H9 (cell line): ENCODE measurements around the gene KAZN. TPM values are rescaled to one million over a fixed set of nuclear protein-coding genes. Genes with fewer than 3 reads are reported as not detected.

Experiments used
- DNase-seq: peaks from one replicate; pipeline ENCODE4 v3.0.0-alpha.2; 2017
- H2AFZ ChIP-seq: one replicate; pipeline ENCODE4 v1.6.1; 2013; ENCODE audit warnings: mild to moderate bottlenecking, low read length, control low read depth, moderate library complexity
- H2AK5ac ChIP-seq: 2 replicates; pipeline ENCODE4 v1.6.1; 2013; ENCODE audit warnings: low read length, control low read depth, mixed read lengths; ENCODE audit not compliant: insufficient read length
- H2BK120ac ChIP-seq: one replicate; pipeline ENCODE4 v1.6.1; 2013; ENCODE audit warnings: low read depth, mild to moderate bottlenecking, low read length, control low read depth, inconsistent platforms; ENCODE audit not compliant: poor library complexity, severe bottlenecking
- H2BK12ac ChIP-seq: 2 replicates; pipeline ENCODE4 v1.6.1; 2013; ENCODE audit warnings: low read length, control low read depth, mixed read lengths, low read depth; ENCODE audit not compliant: insufficient read length
- H2BK15ac ChIP-seq: 2 replicates; pipeline ENCODE4 v1.6.1; 2013; ENCODE audit warnings: low read depth, low read length, control low read depth
- H2BK20ac ChIP-seq: one replicate; pipeline ENCODE4 v1.6.1; 2013; ENCODE audit warnings: low read depth, mild to moderate bottlenecking, low read length, control low read depth, inconsistent platforms; ENCODE audit not compliant: poor library complexity, severe bottlenecking
- H2BK5ac ChIP-seq: 2 replicates; pipeline ENCODE4 v1.6.1; 2013; ENCODE audit warnings: low read length, control low read depth, mixed read lengths; ENCODE audit not compliant: insufficient read length
- H3K14ac ChIP-seq: 2 replicates; pipeline ENCODE4 v1.6.1; 2013; ENCODE audit warnings: low read length, control low read depth; ENCODE audit not compliant: insufficient read depth
- H3K18ac ChIP-seq: 2 replicates; pipeline ENCODE4 v1.6.1; 2013; ENCODE audit warnings: low read depth, mild to moderate bottlenecking, mixed read lengths, low read length, control low read depth; ENCODE audit not compliant: insufficient read length
- H3K23ac ChIP-seq: 2 replicates; pipeline ENCODE4 v1.6.1; 2013; ENCODE audit warnings: low read length, control low read depth, mixed read lengths, low read depth; ENCODE audit not compliant: insufficient read length
- H3K23me2 ChIP-seq: 2 replicates; pipeline ENCODE4 v1.6.1; 2013; ENCODE audit warnings: low read depth, mild to moderate bottlenecking, mixed read lengths, low read length, control low read depth; ENCODE audit not compliant: insufficient read length, poor library complexity, severe bottlenecking
- H3K27ac ChIP-seq: 2 replicates; pipeline ENCODE4 v1.5.1; 2013; ENCODE audit warnings: low read length, control low read depth, mixed read lengths, low read depth; ENCODE audit not compliant: insufficient read length
- H3K27me3 ChIP-seq: 2 replicates; pipeline ENCODE4 v1.6.1; 2013; ENCODE audit warnings: low read length, control low read depth, inconsistent platforms; ENCODE audit not compliant: insufficient read depth
- H3K4ac ChIP-seq: 2 replicates; pipeline ENCODE4 v1.6.1; 2013; ENCODE audit warnings: low read depth, mild to moderate bottlenecking, control low read depth, inconsistent platforms, low read length, moderate library complexity
- H3K4me1 ChIP-seq: 2 replicates; pipeline ENCODE4 v1.6.1; 2013; ENCODE audit warnings: low read length, control low read depth, inconsistent platforms; ENCODE audit not compliant: insufficient read depth
- H3K4me2 ChIP-seq: 2 replicates; pipeline ENCODE4 v1.6.1; 2013; ENCODE audit warnings: low read length, control low read depth, mixed read lengths; ENCODE audit not compliant: insufficient read length, insufficient read depth
- H3K56ac ChIP-seq: 2 replicates; pipeline ENCODE4 v1.6.1; 2013; ENCODE audit warnings: low read depth, mild to moderate bottlenecking, mixed read lengths, low read length, control low read depth; ENCODE audit not compliant: insufficient read length
- H3K79me1 ChIP-seq: 2 replicates; pipeline ENCODE4 v1.6.1; 2013; ENCODE audit warnings: low read depth, mild to moderate bottlenecking, moderate library complexity, low read length, control low read depth, inconsistent platforms; ENCODE audit not compliant: insufficient read depth, poor library complexity, severe bottlenecking
- H3K79me2 ChIP-seq: 2 replicates; pipeline ENCODE4 v1.6.1; 2013; ENCODE audit warnings: low read length, control low read depth, inconsistent platforms; ENCODE audit not compliant: insufficient read depth
- H3K9ac ChIP-seq: 2 replicates; pipeline ENCODE4 v1.6.1; 2013; ENCODE audit warnings: low read length, control low read depth, mixed read lengths; ENCODE audit not compliant: insufficient read length; ENCODE audit errors: extremely low read depth
- H3K9me3 ChIP-seq: one replicate; pipeline ENCODE4 v1.6.1; 2013; ENCODE audit warnings: low read depth, low read length, inconsistent platforms; ENCODE audit not compliant: control insufficient read depth
- H3T11ph ChIP-seq: one replicate; pipeline ENCODE4 v1.6.1; 2013; ENCODE audit warnings: mild to moderate bottlenecking, low read length, control low read depth, inconsistent platforms
- H4K20me1 ChIP-seq: one replicate; pipeline ENCODE4 v1.6.1; 2013; ENCODE audit not compliant: control insufficient read depth, insufficient read length, insufficient read depth
- H4K5ac ChIP-seq: 2 replicates; pipeline ENCODE4 v1.6.1; 2013; ENCODE audit warnings: low read depth, mild to moderate bottlenecking, mixed read lengths, low read length, control low read depth; ENCODE audit not compliant: insufficient read length
- H4K8ac ChIP-seq: replicated peaks from 2 replicates; pipeline ENCODE4 v1.6.1; 2013; ENCODE audit warnings: low read length, control low read depth, mixed read lengths, low read depth; ENCODE audit not compliant: insufficient read length
- H4K91ac ChIP-seq: 2 replicates; pipeline ENCODE4 v1.6.1; 2013; ENCODE audit warnings: low read depth, mild to moderate bottlenecking, moderate library complexity, mixed read lengths, low read length, control low read depth; ENCODE audit not compliant: insufficient read length
- H3K27ac Mint-ChIP-seq, 3 experiments: 2 replicates in 2 of 3; 3 replicates in 1 of 3; pipeline ENCODE4 v1.8.0; 2020 to 2021; ENCODE audit warnings: mixed read lengths in 3 of 3, mild to moderate bottlenecking in 1 of 3, moderate library complexity in 1 of 3
- H3K27me3 Mint-ChIP-seq: 2 replicates; pipeline ENCODE4 v1.8.0; 2021; ENCODE audit warnings: low read depth, mild to moderate bottlenecking, moderate library complexity, mixed read lengths
- H3K36me3 Mint-ChIP-seq, 3 experiments: 2 replicates in 2 of 3; 3 replicates in 1 of 3; pipeline ENCODE4 v1.8.0; 2020 to 2021; ENCODE audit warnings: low read depth in 3 of 3, mixed read lengths in 3 of 3; ENCODE audit not compliant: insufficient read depth in 1 of 3
- H3K4me1 Mint-ChIP-seq, 2 experiments: 2 replicates each; pipeline ENCODE4 v1.8.0; 2020; ENCODE audit warnings: mixed read lengths in 2 of 2
- H3K4me3 Mint-ChIP-seq, 2 experiments: 2 replicates in 1 of 2; 3 replicates in 1 of 2; pipeline ENCODE4 v1.8.0; 2020 to 2021; ENCODE audit warnings: mild to moderate bottlenecking in 2 of 2, mixed read lengths in 2 of 2, moderate library complexity in 1 of 2
- H3K9me3 Mint-ChIP-seq, 2 experiments: 2 replicates in 1 of 2; 3 replicates in 1 of 2; pipeline ENCODE4 v1.8.0; 2020; ENCODE audit warnings: mild to moderate bottlenecking in 2 of 2, mixed read lengths in 2 of 2, moderate library complexity in 1 of 2
- CTCF ChIP-seq: fragments of 200-600 bp; sonication (generic); conservative IDR thresholded peaks from 3 replicates; pipeline ENCODE4 v1.8.0; 2021; ENCODE audit warnings: antibody characterized with exemption, mild to moderate bottlenecking
- WGBS: extraction: QIAGEN DNeasy Blood & Tissue Kit; methylation state at CpG from one replicate; pipeline ENCODE4 v1.1.7; 2013; ENCODE audit warnings: missing lambda C conversion rate, low lambda C conversion rate, mixed read lengths; ENCODE audit not compliant: insufficient read length; ENCODE audit errors: extremely low coverage; 5-methylcytosine and 5-hydroxymethylcytosine counted together
- total RNA-seq: library from RNA; stranded (reverse); gene quantifications from 2 replicates; pipeline ENCODE4 v1.2.1, GENCODE V29; 2021

Gene KAZN
- total RNA-seq, 1 experiment from 2014 or later = 7.6 TPM

- peaks cover 3 to 11% of the 10 kb centered on the region in 2 experiments for H3K4me1 Mint-ChIP-seq
- no peaks in the 10 kb centered on the region for H3K9me3 ChIP-seq
- H3K27me3 Mint-ChIP-seq = peaks cover 2% of the 10 kb centered on the region; the same call in 1 of the 2 replicates
- WGBS = no CpG with 5 or more reads among the region's 17 CpGs
- no peak overlapping the region for H3K9ac ChIP-seq
- H3K14ac ChIP-seq = no peak overlapping the region
- H4K8ac ChIP-seq = no peak overlapping the region
- H4K91ac ChIP-seq = no peak overlapping the region
- no peak overlapping the region for H2BK5ac ChIP-seq
- H3K4me3 Mint-ChIP-seq = no peak overlapping the region
- no peaks in the 10 kb centered on the region for H3K27me3 ChIP-seq
- H3K36me3 Mint-ChIP-seq = no peaks in the 10 kb centered on the region; a peak in 2 of 7 replicates
- no peaks in the 10 kb centered on the region for H3K79me1 ChIP-seq
- H3T11ph ChIP-seq = no peak overlapping the region
- H3K27ac Mint-ChIP-seq = peak overlapping the region in 2 of 3 experiments; percentile 18 to 83; a peak in 2 of 7 replicates
- no peak overlapping the region for H2BK12ac ChIP-seq
- no peak overlapping the region for H2BK20ac ChIP-seq
- no peaks in the 10 kb centered on the region for H3K79me2 ChIP-seq
- H4K20me1 ChIP-seq = no peaks in the 10 kb centered on the region
- no peaks in the 10 kb centered on the region for H3K23me2 ChIP-seq
- H3K23ac ChIP-seq = no peak overlapping the region
- H3K27ac ChIP-seq = no peak overlapping the region
- TF ChIP-seq CTCF = no peak
- H3K18ac ChIP-seq = no peak overlapping the region
- no peak overlapping the region for H2BK15ac ChIP-seq
- DNase-seq = no peak
- no peak overlapping the region for H3K4me2 ChIP-seq
- H3K9me3 Mint-ChIP-seq = no peaks in the 10 kb centered on the region
- no peaks in the 10 kb centered on the region for H3K4me1 ChIP-seq
- H3K4ac ChIP-seq = no peak overlapping the region
- H4K5ac ChIP-seq = no peak overlapping the region
- no peak overlapping the region for H2AK5ac ChIP-seq
- H2BK120ac ChIP-seq = no peak overlapping the region
- H2AFZ ChIP-seq = no peak overlapping the region
- H3K56ac ChIP-seq = no peak overlapping the region
Observed at GRCh38 chr1:14980621-14981218, 382.2 kb downstream of the KAZN start.
